HepG2 (cell line): ENCODE measurements around the gene NEDD4L.

Experiments used
- ATF4 ChIP-seq, 2 experiments: fragments of 450-650 bp in 1 of 2; sonication (generic) in 1 of 2; formaldehyde crosslinking; IDR thresholded peaks; 2 replicates each; pipeline versions ENCODE4 v1.5.0 to v1.8.0; 2020 to 2022; ENCODE audit warnings: mild to moderate bottlenecking in 1 of 2, missing genetic modification reagents in 1 of 2
- CTCF ChIP-seq: sonication (generic); formaldehyde crosslinking; IDR thresholded peaks from 2 replicates; pipeline ENCODE4 v1.5.0; 2020; ENCODE audit warnings: mild to moderate bottlenecking, missing genetic modification reagents, moderate library complexity
- EZH2 ChIP-seq: conservative IDR thresholded peaks from 2 replicates; pipeline ENCODE4 v1.6.1; 2012; ENCODE audit warnings: mild to moderate bottlenecking, low read depth, low read length, moderate library complexity
- KAT2B ChIP-seq: fragments of 150-350 bp; IDR thresholded peaks from 2 replicates; pipeline ENCODE4 v1.6.1; 2014; ENCODE audit warnings: low read depth, low read length, borderline replicate concordance
- MAX ChIP-seq: IDR thresholded peaks from 2 replicates; pipeline ENCODE4 v1.6.1; 2012; ENCODE audit warnings: inconsistent platforms
- MTF2 ChIP-seq: sonication (generic); formaldehyde crosslinking; IDR thresholded peaks from 2 replicates; pipeline ENCODE4 v1.5.0; 2020; ENCODE audit warnings: missing genetic modification reagents, borderline replicate concordance
- PRPF4 ChIP-seq: fragments of 200-400 bp; formaldehyde crosslinking; IDR thresholded peaks from 2 replicates; pipeline ENCODE4 v1.6.1; 2016; ENCODE audit warnings: low read length, low read depth; ENCODE audit not compliant: poor library complexity, severe bottlenecking
- RNF2 ChIP-seq: fragments of 450-650 bp; conservative IDR thresholded peaks from 2 replicates; pipeline ENCODE4 v1.6.1; 2016; ENCODE audit warnings: low read depth
- USF2 ChIP-seq, 2 experiments: sonication (generic) in 1 of 2; formaldehyde crosslinking in 1 of 2; IDR thresholded peaks; 2 replicates each; pipeline versions ENCODE4 v1.5.1 to v1.6.1; 2011 to 2020; ENCODE audit warnings: borderline replicate concordance in 1 of 2, low read depth in 1 of 2, low read length in 1 of 2, mild to moderate bottlenecking in 1 of 2, missing genetic modification reagents in 1 of 2, moderate library complexity in 1 of 2
- ZNF407 ChIP-seq: sonication (generic); formaldehyde crosslinking; IDR thresholded peaks from one replicate; pipeline ENCODE4 v1.5.1; 2020; ENCODE audit warnings: mild to moderate bottlenecking, missing genetic modification reagents; ENCODE audit errors: not compliant biosample characterization
- ZNF670 ChIP-seq: sonication (generic); formaldehyde crosslinking; IDR thresholded peaks from 2 replicates; pipeline ENCODE4 v1.8.0; 2022; ENCODE audit warnings: mild to moderate bottlenecking, missing genetic modification reagents, borderline replicate concordance
- TF ChIP-seq, protein P1 (sequence below): sonication (generic); formaldehyde crosslinking; IDR thresholded peaks from 2 replicates; pipeline ENCODE4 v1.4.0; 2020; ENCODE audit warnings: mild to moderate bottlenecking, missing genetic modification reagents, borderline replicate concordance

GRCh38 chr18:58058720-58059119 is 14.7 kb downstream of the NEDD4L start:
- TF ChIP-seq PRPF4 (no peak), ZNF670 (CRISPR knock-in tag) (no peak), MTF2 (no peak), KAT2B (no peak), USF2 (IDR thresholded peaks at IDR 0.05; ENCODE audit: low read depth, low read length) (no peak), USF2 (CRISPR knock-in tag; IDR thresholded peaks at IDR 0.05; ENCODE audit: borderline replicate concordance) (no peak), CTCF (CRISPR knock-in tag) (no peak), MAX (no peak), ZNF407 (no peak), ATF4 (CRISPR knock-in tag; IDR thresholded peaks at IDR 0.05) (no peak), EZH2 (no peak), RNF2 (no peak)
- TF ChIP-seq, protein P1, sequence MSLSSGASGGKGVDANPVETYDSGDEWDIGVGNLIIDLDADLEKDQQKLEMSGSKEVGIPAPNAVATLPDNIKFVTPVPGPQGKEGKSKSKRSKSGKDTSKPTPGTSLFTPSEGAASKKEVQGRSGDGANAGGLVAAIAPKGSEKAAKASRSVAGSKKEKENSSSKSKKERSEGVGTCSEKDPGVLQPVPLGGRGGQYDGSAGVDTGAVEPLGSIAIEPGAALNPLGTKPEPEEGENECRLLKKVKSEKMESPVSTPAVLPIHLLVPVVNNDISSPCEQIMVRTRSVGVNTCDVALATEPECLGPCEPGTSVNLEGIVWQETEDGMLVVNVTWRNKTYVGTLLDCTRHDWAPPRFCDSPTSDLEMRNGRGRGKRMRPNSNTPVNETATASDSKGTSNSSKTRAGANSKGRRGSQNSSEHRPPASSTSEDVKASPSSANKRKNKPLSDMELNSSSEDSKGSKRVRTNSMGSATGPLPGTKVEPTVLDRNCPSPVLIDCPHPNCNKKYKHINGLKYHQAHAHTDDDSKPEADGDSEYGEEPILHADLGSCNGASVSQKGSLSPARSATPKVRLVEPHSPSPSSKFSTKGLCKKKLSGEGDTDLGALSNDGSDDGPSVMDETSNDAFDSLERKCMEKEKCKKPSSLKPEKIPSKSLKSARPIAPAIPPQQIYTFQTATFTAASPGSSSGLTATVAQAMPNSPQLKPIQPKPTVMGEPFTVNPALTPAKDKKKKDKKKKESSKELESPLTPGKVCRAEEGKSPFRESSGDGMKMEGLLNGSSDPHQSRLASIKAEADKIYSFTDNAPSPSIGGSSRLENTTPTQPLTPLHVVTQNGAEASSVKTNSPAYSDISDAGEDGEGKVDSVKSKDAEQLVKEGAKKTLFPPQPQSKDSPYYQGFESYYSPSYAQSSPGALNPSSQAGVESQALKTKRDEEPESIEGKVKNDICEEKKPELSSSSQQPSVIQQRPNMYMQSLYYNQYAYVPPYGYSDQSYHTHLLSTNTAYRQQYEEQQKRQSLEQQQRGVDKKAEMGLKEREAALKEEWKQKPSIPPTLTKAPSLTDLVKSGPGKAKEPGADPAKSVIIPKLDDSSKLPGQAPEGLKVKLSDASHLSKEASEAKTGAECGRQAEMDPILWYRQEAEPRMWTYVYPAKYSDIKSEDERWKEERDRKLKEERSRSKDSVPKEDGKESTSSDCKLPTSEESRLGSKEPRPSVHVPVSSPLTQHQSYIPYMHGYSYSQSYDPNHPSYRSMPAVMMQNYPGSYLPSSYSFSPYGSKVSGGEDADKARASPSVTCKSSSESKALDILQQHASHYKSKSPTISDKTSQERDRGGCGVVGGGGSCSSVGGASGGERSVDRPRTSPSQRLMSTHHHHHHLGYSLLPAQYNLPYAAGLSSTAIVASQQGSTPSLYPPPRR (CRISPR knock-in tag) = no peak
